Measurements from ENCODE around the gene SLC9B1.
A peak's percentile ranks its signal among the peaks of the same experiment; 100 is the strongest.
"Not testable (repeated sequence)": the region's sequence is repeated elsewhere in the genome, so short reads cannot be mapped to it uniquely, and the experiment has no call there.

Gene SLC9B1

GRCh38 chr4:102868153-102868780 lies 151.2 kb downstream of the SLC9B1 start:
- peak overlapping the region; percentile 73 for H3K4me3 ChIP-seq (ENCODE audit: low read depth, low read length)
- no peak for TF ChIP-seq CTCF (IDR thresholded peaks at IDR 0.05; ENCODE audit: low read depth, low read length)

GRCh38 chr4:102867278-102868152 lies 152.0 kb downstream of the SLC9B1 start:
- peak overlapping the region; percentile 73; the same call in 1 of the 2 replicates for H3K4me3 ChIP-seq (ENCODE audit: low read depth, low read length)
- TF ChIP-seq CTCF (IDR thresholded peaks at IDR 0.05; ENCODE audit: low read depth, low read length), result no peak

GRCh38 chr4:102865327-102865726 lies 154.2 kb downstream of the SLC9B1 start:
- not testable (repeated sequence) for H3K4me3 ChIP-seq (ENCODE audit: low read depth, low read length)

- no peak overlapping the region for H3K4me3 ChIP-seq (ENCODE audit: low read depth, low read length)
- no peak for TF ChIP-seq CTCF (IDR thresholded peaks at IDR 0.05; ENCODE audit: low read depth, low read length)
Observed at GRCh38 chr4:102862747-102863146, 156.8 kb downstream of the SLC9B1 start.

GRCh38 chr4:102862016-102862415 lies 157.5 kb downstream of the SLC9B1 start:
- no peak overlapping the region for H3K4me3 ChIP-seq (ENCODE audit: low read depth, low read length)
- TF ChIP-seq CTCF (IDR thresholded peaks at IDR 0.05; ENCODE audit: low read depth, low read length), result no peak

- TF ChIP-seq CTCF (IDR thresholded peaks at IDR 0.05; ENCODE audit: low read depth, low read length), result no peak
- H3K4me3 ChIP-seq (ENCODE audit: low read depth, low read length), result no peak overlapping the region
Observed at GRCh38 chr4:102860611-102861324, 158.7 kb downstream of the SLC9B1 start.

- TF ChIP-seq CTCF (IDR thresholded peaks at IDR 0.05; ENCODE audit: low read depth, low read length), result no peak
Observed at GRCh38 chr4:102858828-102859464, 160.6 kb downstream of the SLC9B1 start.

More at GRCh38 chr4:102858828-102859464, 160.6 kb downstream of the SLC9B1 start:
- no peak overlapping the region for H3K4me3 ChIP-seq (ENCODE audit: low read depth, low read length)

All from WI38 (cell line).